Testis (tissue), 3 donors: ENCODE results near the gene SYK. TPM values are rescaled to one million over a fixed set of nuclear protein-coding genes. Genes with fewer than 3 reads are reported as not detected.
"Not testable (repeated sequence)": the region's sequence is repeated elsewhere in the genome, so short reads cannot be mapped to it uniquely, and the experiment has no call there.

ENCODE experiments used
- DNase-seq: peaks from one replicate; pipeline ENCODE4 v3.0.0-alpha.2; 2019
- H3K27ac ChIP-seq, 2 donors: fragments of 200-600 bp; sonication (generic); one replicate each; pipeline ENCODE4 v1.5.1; 2019
- H3K27me3 ChIP-seq: fragments of 200-600 bp; sonication (generic); one replicate; pipeline ENCODE4 v1.5.1; 2019
- H3K36me3 ChIP-seq: fragments of 200-600 bp; sonication (generic); one replicate; pipeline ENCODE4 v1.5.1; 2017; ENCODE audit warnings: low read depth; ENCODE audit errors: missing control alignments
- H3K4me1 ChIP-seq: fragments of 200-600 bp; sonication (generic); one replicate; pipeline ENCODE4 v1.5.1; 2019
- H3K4me3 ChIP-seq, 2 donors: fragments of 200-600 bp; sonication (generic); one replicate each; pipeline ENCODE4 v1.5.1; 2017 to 2019
- H3K9me3 ChIP-seq: fragments of 200-600 bp; sonication (generic); one replicate; pipeline ENCODE4 v1.5.1; 2017
- POLR2A ChIP-seq: fragments of 450-650 bp; IDR thresholded peaks from one replicate; pipeline ENCODE4 v1.6.1; 2017; ENCODE audit warnings: antibody characterized with exemption, mild to moderate bottlenecking, moderate library complexity
- WGBS, 2 donors: methylation state at CpG; one replicate each; pipeline ENCODE4 v1.1.5; 2018; 5-methylcytosine and 5-hydroxymethylcytosine counted together
- intact Hi-C: fragments of 100-400 bp; cut with DNase I; formaldehyde crosslinking; loops from one replicate; pipeline ENCODE4 v1.15.1; 2023; ENCODE audit warnings: low total_unique reads
- polyA plus RNA-seq: library from polyadenylated mRNA; stranded (reverse); fragments of 350-450 nt; fragmentation: Illumina TruSeq; extraction: RNeasy Lipid Tissue Mini Kit (QIAGEN cat#74804); gene quantifications from one replicate; pipeline ENCODE4 v1.2.3, GENCODE V29; 2014; ENCODE audit warnings: low read depth, low replicate concordance; ENCODE audit not compliant: insufficient read depth
- total RNA-seq, 2 donors: library from RNA; depleted of rRNA; stranded (reverse); fragments of >200 nt; gene quantifications; one replicate each; pipeline ENCODE4 v1.2.3, GENCODE V29; 2016
- TF ChIP-seq, protein P1 (sequence below), 3 experiments: fragments of 450-650 bp in 2 of 3; fragments of 200-600 bp in 1 of 3; sonication (generic) in 1 of 3; IDR thresholded peaks; one replicate each; pipeline ENCODE4 v1.5.1; 2016 to 2019; ENCODE audit warnings: antibody characterized with exemption in 3 of 3, mild to moderate bottlenecking in 2 of 3, moderate library complexity in 1 of 3

SYK gene
- total and polyA plus RNA-seq, 3 donors from 2014 or later: 22.0 to 51.1 (median 30.8) TPM

DNA sequence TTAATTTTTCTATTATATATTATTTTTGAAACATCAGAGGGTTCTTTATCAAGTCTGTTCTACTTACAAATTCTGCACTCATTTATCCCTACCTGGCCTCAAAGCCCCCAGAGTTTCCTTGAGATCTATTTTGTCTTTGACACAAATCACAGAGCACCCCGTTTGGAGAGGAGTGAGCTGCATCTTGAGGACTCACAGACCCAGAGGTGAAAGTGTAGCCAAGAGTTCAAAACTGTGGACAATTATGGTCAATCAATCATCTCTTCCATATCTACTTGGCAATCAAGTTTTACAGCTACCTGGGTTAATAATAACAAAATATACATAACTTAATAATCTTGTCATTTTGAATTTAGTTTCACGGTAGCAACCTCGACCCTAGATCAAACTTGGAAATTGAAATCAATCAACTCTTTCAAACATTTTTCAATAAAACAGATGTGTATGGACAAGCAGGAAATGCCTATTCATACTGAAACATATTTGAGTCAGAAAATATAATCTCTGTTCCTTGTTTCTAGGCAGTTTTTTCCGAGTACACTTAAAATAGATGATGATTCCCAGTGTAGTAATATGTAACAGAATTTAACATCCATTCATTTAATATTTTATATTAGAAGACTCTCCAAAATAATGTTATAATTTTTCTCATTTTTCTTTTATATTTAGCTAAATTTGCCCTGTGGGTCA lies 13.7 kb upstream of the SYK start:
- no peaks in the 10 kb centered on the region for H3K9me3 ChIP-seq
- TF ChIP-seq, protein P1, sequence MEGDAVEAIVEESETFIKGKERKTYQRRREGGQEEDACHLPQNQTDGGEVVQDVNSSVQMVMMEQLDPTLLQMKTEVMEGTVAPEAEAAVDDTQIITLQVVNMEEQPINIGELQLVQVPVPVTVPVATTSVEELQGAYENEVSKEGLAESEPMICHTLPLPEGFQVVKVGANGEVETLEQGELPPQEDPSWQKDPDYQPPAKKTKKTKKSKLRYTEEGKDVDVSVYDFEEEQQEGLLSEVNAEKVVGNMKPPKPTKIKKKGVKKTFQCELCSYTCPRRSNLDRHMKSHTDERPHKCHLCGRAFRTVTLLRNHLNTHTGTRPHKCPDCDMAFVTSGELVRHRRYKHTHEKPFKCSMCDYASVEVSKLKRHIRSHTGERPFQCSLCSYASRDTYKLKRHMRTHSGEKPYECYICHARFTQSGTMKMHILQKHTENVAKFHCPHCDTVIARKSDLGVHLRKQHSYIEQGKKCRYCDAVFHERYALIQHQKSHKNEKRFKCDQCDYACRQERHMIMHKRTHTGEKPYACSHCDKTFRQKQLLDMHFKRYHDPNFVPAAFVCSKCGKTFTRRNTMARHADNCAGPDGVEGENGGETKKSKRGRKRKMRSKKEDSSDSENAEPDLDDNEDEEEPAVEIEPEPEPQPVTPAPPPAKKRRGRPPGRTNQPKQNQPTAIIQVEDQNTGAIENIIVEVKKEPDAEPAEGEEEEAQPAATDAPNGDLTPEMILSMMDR (IDR thresholded peaks at IDR 0.05): no peak
- no peak for TF ChIP-seq POLR2A
- intact Hi-C loops: no loop called here
- no peak overlapping the region for H3K4me3 ChIP-seq
- no peak for DNase-seq
- H3K4me1 ChIP-seq: no peaks in the 10 kb centered on the region
- no peak overlapping the region for H3K27ac ChIP-seq
- H3K27me3 ChIP-seq: no peaks in the 10 kb centered on the region
- H3K36me3 ChIP-seq: no peaks in the 10 kb centered on the region
- WGBS, 2 donors: 77 to 80% methylated on average over 4 of the region's 4 CpGs

DNA sequence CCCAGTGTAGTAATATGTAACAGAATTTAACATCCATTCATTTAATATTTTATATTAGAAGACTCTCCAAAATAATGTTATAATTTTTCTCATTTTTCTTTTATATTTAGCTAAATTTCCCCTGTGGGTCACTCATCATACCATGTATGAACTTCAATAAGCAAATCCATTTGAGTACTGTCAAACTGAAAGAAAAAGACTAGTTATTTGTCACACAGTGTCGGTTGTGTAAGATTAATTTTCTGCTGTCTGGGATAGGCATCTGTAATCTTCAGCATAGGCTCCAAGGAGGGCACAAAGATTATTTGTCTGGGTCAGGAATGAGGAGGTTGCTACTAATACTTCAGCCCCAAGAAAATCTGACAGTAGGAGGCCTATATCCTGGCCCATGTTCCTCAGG lies 13.1 kb upstream of the SYK start:
- H3K4me1 ChIP-seq, H3K27me3 ChIP-seq, H3K27ac ChIP-seq, H3K36me3 ChIP-seq, intact Hi-C loops, H3K4me3 ChIP-seq, H3K9me3 ChIP-seq, DNase-seq: not testable (repeated sequence)
- WGBS, 2 donors: 66 to 84% methylated on average over 1 of the region's 1 CpG

DNA sequence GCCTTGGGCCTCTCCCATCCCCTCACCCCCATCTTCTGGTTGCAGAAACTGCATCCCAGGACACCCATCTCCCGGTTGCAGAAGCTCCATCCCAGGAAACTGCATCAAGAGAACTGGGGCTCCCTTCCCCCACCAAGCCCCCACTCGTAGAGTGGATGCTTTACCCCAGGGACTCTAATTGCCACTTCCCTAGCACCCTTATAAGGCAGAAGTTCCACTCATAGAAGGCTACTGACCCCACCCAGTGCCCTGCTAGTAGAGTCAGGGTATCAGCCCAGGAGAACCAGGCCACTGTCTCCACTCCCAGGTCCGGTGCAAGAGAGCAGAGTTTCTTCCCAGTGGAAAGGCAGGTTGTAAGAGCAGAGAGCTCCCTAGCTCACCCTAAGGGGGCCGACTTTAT lies 12.2 kb upstream of the SYK start:
- Histone ChIP-seq H3K4me1 (no peaks in the 10 kb centered on the region), H3K27ac (no peak overlapping the region), H3K36me3 (no peaks in the 10 kb centered on the region), H3K9me3 (no peaks in the 10 kb centered on the region), H3K4me3 (no peak overlapping the region), H3K27me3 (no peaks in the 10 kb centered on the region)
- intact Hi-C loops: no loop called here
- WGBS, 2 donors: 82 to 93% methylated on average over 3 to 4 of the region's 4 CpGs
- DNase-seq: no peak
- TF ChIP-seq POLR2A: no peak
- TF ChIP-seq, protein P1 (IDR thresholded peaks at IDR 0.05): no peak

DNA sequence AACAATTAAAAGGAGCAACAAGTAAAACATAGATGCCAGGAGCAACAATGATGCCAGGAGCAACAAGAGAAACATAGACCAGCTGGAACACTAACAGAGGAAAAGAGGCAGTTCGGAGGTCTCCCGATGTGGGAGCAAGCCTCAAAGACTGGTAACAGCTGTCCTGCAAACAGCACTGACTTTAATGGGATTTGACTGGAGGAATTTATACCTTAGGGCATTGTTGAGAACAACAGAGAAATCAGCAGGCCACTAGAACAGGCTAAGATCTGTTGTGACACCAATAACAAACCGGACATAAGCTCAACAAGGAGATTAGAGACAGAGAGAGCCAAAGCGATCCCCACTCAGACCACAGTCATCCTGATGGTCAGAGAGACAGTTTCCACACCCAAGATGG lies 11.8 kb upstream of the SYK start:
- Histone ChIP-seq H3K27me3 (no peaks in the 10 kb centered on the region), H3K4me3 (no peak overlapping the region), H3K9me3 (no peaks in the 10 kb centered on the region), H3K36me3 (no peaks in the 10 kb centered on the region), H3K4me1 (no peaks in the 10 kb centered on the region), H3K27ac (no peak overlapping the region)
- TF ChIP-seq POLR2A: no peak
- TF ChIP-seq, protein P1 (IDR thresholded peaks at IDR 0.05): no peak
- intact Hi-C loops: no loop called here
- no peak for DNase-seq
- WGBS, 2 donors: 63 to 74% methylated on average over 4 of the region's 4 CpGs

DNA sequence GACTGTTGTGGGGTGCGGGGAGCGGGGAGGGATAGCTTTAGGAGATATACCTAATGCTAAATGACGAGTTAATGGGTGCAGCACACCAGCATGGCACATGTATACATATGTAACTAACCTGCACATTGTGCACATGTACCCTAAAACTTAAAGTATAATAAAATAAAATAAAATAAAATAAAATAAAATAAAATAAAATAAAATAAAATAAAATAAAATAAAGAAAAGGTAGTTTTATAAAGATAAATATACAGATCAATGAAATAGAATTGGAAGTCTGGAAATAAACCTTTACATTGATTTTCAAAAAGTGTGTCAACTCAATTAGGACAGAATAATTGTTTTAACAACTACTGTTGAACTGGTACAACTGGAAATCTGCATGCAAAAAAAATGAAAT lies 8.6 kb upstream of the SYK start:
- H3K4me1 ChIP-seq, intact Hi-C loops, H3K36me3 ChIP-seq, H3K27me3 ChIP-seq, H3K4me3 ChIP-seq, H3K27ac ChIP-seq, DNase-seq, H3K9me3 ChIP-seq: not testable (repeated sequence)
- WGBS, 2 donors: 97 to 100% methylated on average over 1 to 3 of the region's 3 CpGs

DNA sequence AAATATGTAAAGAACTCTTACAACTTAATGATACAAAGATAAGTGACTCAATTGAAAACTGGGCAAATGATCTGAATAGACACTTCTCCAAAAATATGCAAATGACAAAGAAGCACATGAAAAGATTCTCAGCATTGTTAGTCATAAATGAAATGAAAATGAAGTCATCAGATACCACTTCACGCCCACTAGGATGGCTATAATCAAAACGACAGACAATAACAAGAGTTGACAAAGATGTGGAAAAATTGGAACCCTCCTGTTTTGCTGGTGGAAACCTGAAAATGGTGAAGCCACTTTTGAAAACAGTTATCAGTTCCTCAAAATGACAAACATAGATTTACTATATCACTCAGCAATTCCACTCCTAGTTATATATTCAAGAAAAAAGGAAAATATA lies 7.9 kb upstream of the SYK start:
- intact Hi-C loops: no loop called here
- WGBS, 2 donors: 72 to 85% methylated on average over 2 of the region's 2 CpGs
- H3K27ac ChIP-seq: no peak overlapping the region
- TF ChIP-seq POLR2A: no peak
- TF ChIP-seq, protein P1 (IDR thresholded peaks at IDR 0.05): no peak
- no peaks in the 10 kb centered on the region for H3K9me3 ChIP-seq
- no peaks in the 10 kb centered on the region for H3K36me3 ChIP-seq
- H3K27me3 ChIP-seq: no peaks in the 10 kb centered on the region
- DNase-seq: no peak
- no peaks in the 10 kb centered on the region for H3K4me1 ChIP-seq
- no peak overlapping the region for H3K4me3 ChIP-seq
